Stimulated activated CD4-positive, alpha-beta T cell treated with anti-CD3 and anti-CD28 coated beads, Interleukin-2, amount 100 ng/mL, for 24 hours (primary cell): ENCODE results near the gene MISP3.

Experiments
- DNase-seq, 2 donors: peaks; one replicate each; pipeline ENCODE4 v3.0.0-alpha.2; 2020

Gene MISP3

GRCh38 chr19:14105680-14106079 is 33.1 kb downstream of the MISP3 start:
- DNase-seq: no peak

GRCh38 chr19:14106840-14107239 is 34.3 kb downstream of the MISP3 start:
- no peak for DNase-seq

GRCh38 chr19:14107581-14108461 is 35.2 kb downstream of the MISP3 start:
- no peak for DNase-seq

GRCh38 chr19:14110650-14111049 is 38.1 kb downstream of the MISP3 start:
- DNase-seq: no peak

- no peak for DNase-seq
Observed at GRCh38 chr19:14111486-14111885, 38.9 kb downstream of the MISP3 start.

GRCh38 chr19:14112051-14112808 is 39.6 kb downstream of the MISP3 start:
- no peak for DNase-seq

- no peak for DNase-seq
Observed at GRCh38 chr19:14112809-14113385, 40.3 kb downstream of the MISP3 start.

- DNase-seq: peak; percentile 62 to 68
Observed at GRCh38 chr19:14113762-14114414, 41.3 kb downstream of the MISP3 start.

- DNase-seq: no peak
Observed at GRCh38 chr19:14114439-14114838, 41.9 kb downstream of the MISP3 start.

- peak; percentile 62 to 68 for DNase-seq
Observed at GRCh38 chr19:14114854-14115253, 42.3 kb downstream of the MISP3 start.

GRCh38 chr19:14115756-14116155 is 43.2 kb downstream of the MISP3 start:
- DNase-seq: no peak

GRCh38 chr19:14116525-14116917 is 43.9 kb downstream of the MISP3 start:
- no peak for DNase-seq

- peak in 1 of 2 donors; percentile 25 for DNase-seq
Observed at GRCh38 chr19:14116918-14117578, 44.5 kb downstream of the MISP3 start.

- DNase-seq: peak; percentile 97 to 98
Observed at GRCh38 chr19:14117668-14118164, 45.1 kb downstream of the MISP3 start, which contains the start of gene PRKACA. PRKACA (minus strand) TSS chr19:14117762; CDS start chr19:14117547, 215 bp downstream.

GRCh38 chr19:14118165-14119051 is 45.8 kb downstream of the MISP3 start:
- peak; percentile 34 to 40 for DNase-seq

GRCh38 chr19:14119146-14119545 is 46.6 kb downstream of the MISP3 start:
- DNase-seq: no peak

- DNase-seq: no peak
Observed at GRCh38 chr19:14119644-14120496, 47.3 kb downstream of the MISP3 start.

- DNase-seq: no peak
Observed at GRCh38 chr19:14120497-14120780, 47.9 kb downstream of the MISP3 start.

GRCh38 chr19:14122924-14123323 is 50.3 kb downstream of the MISP3 start:
- no peak for DNase-seq
